PC-9 (cell line): Measurements from ENCODE around the gene WDR27. TPM values are rescaled to one million over a fixed set of nuclear protein-coding genes. Genes with fewer than 3 reads are reported as not detected.

Experiments used
- BruUV-seq: library from RNA; stranded (reverse); fragments of 400-500 nt; replicated peaks from 2 replicates; lab custom pipeline; 2021; lab: Mats Ljungman, UMichigan
- CTCF ChIA-PET: fragments of 300-600 bp; sonication (Branson Sonifier 250); formaldehyde crosslinking; loops from one replicate; lab custom pipeline; 2022; ENCODE audit warnings: antibody characterized with exemption; lab: Charles Lee
- POLR2A ChIA-PET: fragments of 300-600 bp; sonication (Branson Sonifier 250); formaldehyde crosslinking; loops from one replicate; lab custom pipeline; 2022; ENCODE audit warnings: antibody characterized with exemption; ENCODE audit not compliant: unreplicated experiment; lab: Charles Lee
- DNase-seq, 2 experiments: peaks; one replicate each; pipeline versions ENCODE4 v3.0.0 to v3.0.0-alpha.2; 2015 to 2022; ENCODE audit warnings: mixed read lengths in 1 of 2
- H2AFZ ChIP-seq: fragments of 200-600 bp; sonication (generic); 2 replicates; pipeline ENCODE4 v1.8.1; 2017; ENCODE audit warnings: antibody characterized with exemption
- H3F3A ChIP-seq: fragments of 200-600 bp; sonication (generic); 2 replicates; pipeline ENCODE4 v1.8.1; 2017; ENCODE audit warnings: antibody characterized with exemption, mild to moderate bottlenecking, low read depth; ENCODE audit not compliant: insufficient read depth
- H3K27ac ChIP-seq: fragments of 200-600 bp; sonication (generic); 2 replicates; pipeline ENCODE4 v1.6.1; 2016; ENCODE audit warnings: mixed run types
- H3K27me3 ChIP-seq: fragments of 200-600 bp; sonication (generic); 2 replicates; pipeline ENCODE4 v1.6.1; 2016; ENCODE audit warnings: low read depth, mixed run types; ENCODE audit not compliant: insufficient read depth
- H3K36me3 ChIP-seq: fragments of 200-600 bp; sonication (generic); 2 replicates; pipeline ENCODE4 v1.6.1; 2016; ENCODE audit warnings: low read depth, mixed run types
- H3K4me1 ChIP-seq: fragments of 200-600 bp; sonication (generic); replicated peaks from 2 replicates; pipeline ENCODE4 v1.6.1; 2016; ENCODE audit warnings: mixed run types; ENCODE audit not compliant: insufficient read depth
- H3K4me2 ChIP-seq: fragments of 200-600 bp; sonication (generic); 2 replicates; pipeline ENCODE4 v1.6.1; 2017; ENCODE audit warnings: mixed run types
- H3K4me3 ChIP-seq: fragments of 200-600 bp; sonication (generic); 2 replicates; pipeline ENCODE4 v1.6.1; 2016; ENCODE audit warnings: mixed run types
- H3K79me2 ChIP-seq: fragments of 200-600 bp; sonication (generic); 2 replicates; pipeline ENCODE4 v1.6.1; 2017; ENCODE audit warnings: low read depth, mixed run types
- H3K9me2 ChIP-seq: fragments of 200-600 bp; sonication (generic); 2 replicates; pipeline ENCODE4 v1.8.1; 2017; ENCODE audit warnings: mild to moderate bottlenecking; ENCODE audit not compliant: insufficient read depth
- H3K9me3 ChIP-seq: fragments of 200-600 bp; sonication (generic); 2 replicates; pipeline ENCODE4 v1.8.1; 2016; ENCODE audit warnings: low read depth; ENCODE audit not compliant: insufficient read depth
- H4K20me1 ChIP-seq: fragments of 200-600 bp; sonication (generic); 2 replicates; pipeline ENCODE4 v1.8.1; 2017; ENCODE audit not compliant: insufficient read depth
- EZH2 ChIP-seq: fragments of 200-600 bp; sonication (generic); IDR thresholded peaks from 2 replicates; pipeline ENCODE4 v1.8.0; 2017; ENCODE audit warnings: antibody characterized with exemption, low read depth
- intact Hi-C: fragments of 100-400 bp; cut with micrococcal nuclease; formaldehyde crosslinking; loops from one replicate; pipeline ENCODE4 v1.10.0; 2022; ENCODE audit not compliant: unreplicated experiment
- total RNA-seq: library from RNA; stranded (reverse); gene quantifications from 2 replicates; pipeline ENCODE4 v1.2.3, GENCODE V29; 2021
- TF ChIP-seq, protein P1 (sequence below): fragments of 200-600 bp; sonication (generic); conservative IDR thresholded peaks from 2 replicates; pipeline ENCODE4 v1.6.1; 2017; ENCODE audit warnings: mixed run types, antibody characterized with exemption, mild to moderate bottlenecking, moderate library complexity

WDR27 gene
- total RNA-seq, 1 experiment from 2014 or later: 54.2 TPM

GRCh38 chr6:169571123-169571962 lies 130.5 kb downstream of the WDR27 start:
- H3K79me2 ChIP-seq: no peaks in the 10 kb centered on the region
- H3K4me3 ChIP-seq: no peak overlapping the region
- no peaks in the 10 kb centered on the region for H3K9me3 ChIP-seq
- H3F3A ChIP-seq: peaks cover 6% of the 10 kb centered on the region; the same call in 1 of the 2 replicates
- H3K27ac ChIP-seq: peak overlapping the region; percentile 45; the same call in 1 of the 2 replicates
- no peak overlapping the region for H2AFZ ChIP-seq
- no peaks in the 10 kb centered on the region for H3K27me3 ChIP-seq
- peak overlapping the region; percentile 37 for H3K4me2 ChIP-seq
- ChIA-PET POLR2A (no interaction called here), CTCF (no interaction called here)
- no peaks in the 10 kb centered on the region for H4K20me1 ChIP-seq
- intact Hi-C loops: no loop called here
- H3K4me1 ChIP-seq: peaks cover 17% of the 10 kb centered on the region
- DNase-seq: peak; percentile 5 to 68
- TF ChIP-seq, protein P1, sequence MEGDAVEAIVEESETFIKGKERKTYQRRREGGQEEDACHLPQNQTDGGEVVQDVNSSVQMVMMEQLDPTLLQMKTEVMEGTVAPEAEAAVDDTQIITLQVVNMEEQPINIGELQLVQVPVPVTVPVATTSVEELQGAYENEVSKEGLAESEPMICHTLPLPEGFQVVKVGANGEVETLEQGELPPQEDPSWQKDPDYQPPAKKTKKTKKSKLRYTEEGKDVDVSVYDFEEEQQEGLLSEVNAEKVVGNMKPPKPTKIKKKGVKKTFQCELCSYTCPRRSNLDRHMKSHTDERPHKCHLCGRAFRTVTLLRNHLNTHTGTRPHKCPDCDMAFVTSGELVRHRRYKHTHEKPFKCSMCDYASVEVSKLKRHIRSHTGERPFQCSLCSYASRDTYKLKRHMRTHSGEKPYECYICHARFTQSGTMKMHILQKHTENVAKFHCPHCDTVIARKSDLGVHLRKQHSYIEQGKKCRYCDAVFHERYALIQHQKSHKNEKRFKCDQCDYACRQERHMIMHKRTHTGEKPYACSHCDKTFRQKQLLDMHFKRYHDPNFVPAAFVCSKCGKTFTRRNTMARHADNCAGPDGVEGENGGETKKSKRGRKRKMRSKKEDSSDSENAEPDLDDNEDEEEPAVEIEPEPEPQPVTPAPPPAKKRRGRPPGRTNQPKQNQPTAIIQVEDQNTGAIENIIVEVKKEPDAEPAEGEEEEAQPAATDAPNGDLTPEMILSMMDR: no peak
- TF ChIP-seq EZH2: no peak
- H3K9me2 ChIP-seq: no peaks in the 10 kb centered on the region
- H3K36me3 ChIP-seq: no peaks in the 10 kb centered on the region
- BruUV-seq: no TSS peak

DNA sequence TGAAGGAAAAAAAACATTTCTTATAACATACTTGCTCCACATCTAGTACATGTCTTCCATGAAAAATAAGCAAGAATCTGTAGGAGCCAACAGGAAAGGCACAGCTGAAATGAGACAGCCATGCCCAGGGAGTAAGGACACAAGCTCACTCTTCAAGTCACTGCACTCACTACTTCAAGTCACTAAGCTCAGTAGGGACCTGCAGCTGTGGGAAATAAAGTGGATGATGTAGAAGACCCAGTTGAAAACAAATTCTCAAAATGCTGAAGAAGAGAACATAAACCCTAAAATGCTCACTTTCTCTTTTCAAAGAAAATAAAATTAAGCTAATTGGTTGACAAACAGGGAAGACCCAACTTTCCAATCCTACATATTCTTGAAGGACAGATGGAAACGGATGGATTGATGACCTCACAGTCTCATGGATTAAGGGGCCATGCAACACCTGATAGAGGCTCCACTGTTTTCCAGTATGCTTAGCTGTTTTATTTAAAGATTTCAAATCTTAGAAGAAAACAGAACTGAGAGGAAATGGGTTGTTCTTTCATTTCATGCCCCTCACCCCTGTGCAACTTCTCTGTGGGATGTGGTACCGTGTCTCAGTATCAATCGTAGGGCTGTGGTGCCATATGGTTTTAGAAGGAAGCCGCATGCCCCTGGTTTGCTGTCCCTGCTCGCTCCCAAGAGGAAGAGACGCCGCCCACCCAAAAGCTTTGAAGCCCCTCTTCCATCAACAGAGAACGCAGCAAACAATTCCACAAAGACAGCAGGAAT lies 133.3 kb downstream of the WDR27 start:
- H3K27me3 ChIP-seq: no peaks in the 10 kb centered on the region
- no peaks in the 10 kb centered on the region for H3K79me2 ChIP-seq
- H3K36me3 ChIP-seq: no peaks in the 10 kb centered on the region
- H3K27ac ChIP-seq: no peak overlapping the region
- intact Hi-C loops: no loop called here
- no peak overlapping the region for H3K4me3 ChIP-seq
- peaks cover 6% of the 10 kb centered on the region; the same call in 1 of the 2 replicates for H3F3A ChIP-seq
- TF ChIP-seq, protein P1: no peak
- no peak for TF ChIP-seq EZH2
- no peak overlapping the region for H2AFZ ChIP-seq
- CTCF ChIA-PET: no interaction called here
- POLR2A ChIA-PET: no interaction called here
- no TSS peak for BruUV-seq
- H3K4me2 ChIP-seq: no peak overlapping the region
- H4K20me1 ChIP-seq: no peaks in the 10 kb centered on the region
- DNase-seq: no peak
- no peaks in the 10 kb centered on the region for H3K9me2 ChIP-seq
- H3K4me1 ChIP-seq: peaks cover 17% of the 10 kb centered on the region
- no peaks in the 10 kb centered on the region for H3K9me3 ChIP-seq

DNA sequence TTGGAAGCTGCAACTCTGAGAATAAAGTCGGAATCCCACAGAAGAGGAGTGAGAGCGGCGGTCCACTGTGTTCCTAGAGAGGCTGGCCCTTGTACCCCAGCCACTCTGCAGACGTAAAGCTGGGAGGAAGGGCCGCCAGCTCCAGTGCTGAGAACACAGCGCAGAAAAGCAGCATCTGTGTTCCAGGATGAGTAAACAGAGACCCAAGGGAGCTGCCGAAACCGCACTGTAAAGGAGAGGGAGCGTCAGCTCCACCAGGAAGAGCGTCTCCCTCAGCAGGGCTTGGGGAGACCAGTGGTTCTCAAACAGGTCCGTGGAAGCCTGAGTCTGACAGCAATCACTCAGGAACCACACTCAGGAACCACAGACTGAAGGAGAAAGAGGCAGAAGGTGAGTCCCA lies 134.0 kb downstream of the WDR27 start:
- H3K4me2 ChIP-seq: no peak overlapping the region

More for the DNA sequence above, 134.0 kb downstream of the WDR27 start:
- no peak overlapping the region for H3K27ac ChIP-seq
- peaks cover 17% of the 10 kb centered on the region for H3K4me1 ChIP-seq
- no peaks in the 10 kb centered on the region for H3K36me3 ChIP-seq
- intact Hi-C loops: no loop called here
- H3K27me3 ChIP-seq: no peaks in the 10 kb centered on the region
- H3F3A ChIP-seq: peaks cover 6% of the 10 kb centered on the region; the same call in 1 of the 2 replicates
- TF ChIP-seq EZH2: no peak
- TF ChIP-seq, protein P1: no peak
- POLR2A ChIA-PET: no interaction called here
- no peak for DNase-seq
- H3K4me3 ChIP-seq: no peak overlapping the region
- BruUV-seq: no TSS peak
- CTCF ChIA-PET: no interaction called here
- no peaks in the 10 kb centered on the region for H3K9me2 ChIP-seq
- H3K79me2 ChIP-seq: no peaks in the 10 kb centered on the region
- H3K9me3 ChIP-seq: no peaks in the 10 kb centered on the region
- H2AFZ ChIP-seq: no peak overlapping the region
- H4K20me1 ChIP-seq: no peaks in the 10 kb centered on the region
